NCI-H187 treated with DMSO at 0.1 percent for 48 hours (cell line): ENCODE data around the gene RASGRF1.

Experiments
- DNase-seq: peaks from one replicate; lab custom pipeline; 2025; lab: John Stamatoyannopoulos, UW

RASGRF1 gene

DNA sequence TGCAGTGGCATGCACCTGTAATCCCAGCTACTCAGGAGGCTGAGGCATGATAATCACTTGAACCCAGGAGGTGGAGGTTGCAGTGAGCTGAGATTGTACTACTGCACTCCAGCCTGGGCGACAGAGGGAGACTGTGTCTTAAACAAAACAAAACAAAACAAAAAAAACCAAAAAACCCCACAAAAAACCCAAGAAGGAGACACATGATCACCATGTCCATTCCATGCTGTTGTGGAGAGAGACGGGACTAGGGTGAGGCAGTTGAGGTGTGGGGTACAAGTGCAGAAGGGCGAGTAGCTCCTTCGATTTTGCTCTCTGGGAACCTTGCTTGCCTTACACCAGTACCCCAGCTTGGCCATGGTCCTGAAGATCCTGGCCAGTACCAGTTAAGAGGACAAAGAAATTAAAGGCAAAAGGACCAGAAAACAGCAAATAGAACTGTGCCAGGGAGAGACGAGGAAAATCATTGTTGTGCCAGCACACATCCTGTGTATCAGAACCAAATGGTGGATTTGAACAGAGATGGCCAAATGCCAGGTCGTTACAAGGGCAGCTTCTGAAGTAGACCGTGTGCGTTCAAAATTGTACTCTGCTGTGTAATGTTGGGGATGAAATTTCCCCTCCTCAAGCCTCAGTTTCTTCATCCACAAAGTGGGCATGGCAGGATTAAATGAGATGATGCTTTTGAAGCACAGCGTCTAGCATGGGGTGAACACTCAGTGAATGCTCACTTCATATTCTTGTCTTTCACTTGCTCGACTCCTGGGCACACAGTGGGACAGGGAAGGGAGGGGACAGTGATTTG is 102.8 kb downstream of the RASGRF1 start:
- no peak for DNase-seq

DNA sequence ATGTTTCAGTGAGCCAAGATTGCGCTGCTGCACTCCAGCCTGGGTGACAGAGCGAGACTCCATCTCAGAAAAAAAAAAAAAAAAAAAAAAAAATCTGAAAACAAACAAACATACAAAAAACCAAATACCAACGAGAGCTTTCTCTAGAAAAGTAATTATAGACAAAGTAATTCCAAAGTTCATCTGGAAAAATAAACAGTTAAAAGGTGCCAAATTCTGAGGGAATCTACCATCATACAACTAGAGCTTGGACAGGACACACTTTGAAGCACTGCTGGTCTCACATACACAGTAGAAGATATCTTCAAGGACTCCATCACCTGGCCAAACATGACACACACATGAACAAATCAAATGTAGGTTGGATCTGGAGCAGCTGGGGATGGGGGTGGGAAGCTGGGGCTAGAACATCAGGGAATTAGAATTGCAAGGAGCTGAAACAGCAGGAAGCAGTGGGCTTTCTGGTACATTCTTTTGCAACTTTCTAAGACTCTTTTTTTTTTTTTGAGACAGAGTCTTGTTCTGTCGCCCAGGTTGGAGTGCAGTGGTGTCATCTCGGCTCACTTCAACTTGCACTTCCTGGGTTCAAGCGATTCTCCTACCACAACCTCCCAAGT is 104.6 kb downstream of the RASGRF1 start:
- DNase-seq: no peak

DNA sequence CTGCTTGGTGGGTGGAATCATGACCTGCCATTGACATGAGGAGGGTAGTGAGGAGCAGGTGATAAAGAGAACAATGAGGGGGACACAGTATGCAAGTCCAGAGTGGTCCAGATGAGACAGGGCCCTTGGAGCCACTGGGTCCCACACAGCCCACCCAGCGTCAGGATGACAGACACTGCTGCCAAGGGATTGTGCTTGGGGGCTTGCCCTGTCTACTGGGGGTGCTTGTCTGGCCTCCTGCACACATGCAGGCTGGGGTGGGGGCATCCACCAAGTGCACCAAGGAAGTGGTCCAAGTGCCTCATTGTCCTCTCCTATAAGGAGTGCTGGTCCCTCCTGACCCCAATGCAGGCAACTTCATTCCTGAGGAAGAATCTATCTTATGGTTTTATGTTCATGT is 106.5 kb downstream of the RASGRF1 start:
- DNase-seq: no peak

DNA sequence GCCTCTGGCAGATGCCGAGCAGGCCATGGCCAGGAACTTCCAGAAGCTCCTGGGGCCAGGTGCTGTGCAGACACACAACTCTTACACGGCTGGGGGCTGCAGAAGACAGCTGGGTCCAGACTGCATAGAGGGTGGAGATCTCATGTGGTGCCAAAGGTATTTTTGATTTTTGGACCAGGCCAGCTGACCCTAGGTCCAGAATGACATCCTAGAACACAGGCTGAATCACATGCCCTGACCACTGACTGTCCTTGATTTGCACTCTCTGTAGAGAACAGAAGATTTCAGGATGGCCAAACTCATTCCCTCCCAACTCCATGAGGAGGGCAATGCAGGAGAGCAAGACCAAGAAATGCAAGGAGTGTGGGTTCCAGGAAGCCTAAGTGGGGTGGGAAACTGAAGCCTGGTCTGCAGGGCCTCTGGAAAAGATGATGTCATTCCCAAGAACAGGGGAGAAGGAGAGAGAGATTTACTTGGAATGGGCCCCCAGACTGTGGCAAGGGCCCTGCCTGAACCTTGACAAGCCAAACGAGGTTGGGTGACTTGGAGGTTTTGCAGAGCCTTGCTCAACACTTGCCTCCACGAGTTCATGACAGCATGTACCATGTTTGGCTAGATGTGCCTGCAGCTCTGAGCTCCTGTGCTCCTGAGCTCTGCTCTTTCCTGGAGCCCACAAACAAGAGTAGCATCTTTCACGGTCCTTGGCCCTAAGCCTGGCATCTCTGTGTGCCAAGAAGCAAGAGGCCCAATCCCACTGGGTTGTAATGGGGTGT is 107.2 kb downstream of the RASGRF1 start:
- no peak for DNase-seq

DNA sequence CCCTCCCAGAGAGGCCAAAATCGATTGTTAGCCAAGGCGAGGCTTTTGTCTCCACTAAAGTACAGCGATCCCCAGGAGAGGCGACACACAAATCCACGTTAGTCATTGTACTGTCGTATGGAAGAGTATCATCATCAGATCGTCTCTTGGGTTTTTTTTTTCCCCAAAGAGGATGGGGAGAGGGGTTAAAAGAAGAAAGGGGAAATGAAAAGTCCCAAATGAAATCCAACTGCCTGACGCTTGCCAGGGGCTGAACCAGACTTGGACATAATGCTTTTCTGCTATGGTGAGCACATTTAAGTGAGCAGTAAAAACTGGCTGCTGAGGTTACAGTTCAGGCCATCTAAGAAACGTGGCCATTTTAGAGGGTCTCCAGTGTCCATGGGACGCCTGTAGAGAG is 107.8 kb downstream of the RASGRF1 start:
- DNase-seq: no peak

DNA sequence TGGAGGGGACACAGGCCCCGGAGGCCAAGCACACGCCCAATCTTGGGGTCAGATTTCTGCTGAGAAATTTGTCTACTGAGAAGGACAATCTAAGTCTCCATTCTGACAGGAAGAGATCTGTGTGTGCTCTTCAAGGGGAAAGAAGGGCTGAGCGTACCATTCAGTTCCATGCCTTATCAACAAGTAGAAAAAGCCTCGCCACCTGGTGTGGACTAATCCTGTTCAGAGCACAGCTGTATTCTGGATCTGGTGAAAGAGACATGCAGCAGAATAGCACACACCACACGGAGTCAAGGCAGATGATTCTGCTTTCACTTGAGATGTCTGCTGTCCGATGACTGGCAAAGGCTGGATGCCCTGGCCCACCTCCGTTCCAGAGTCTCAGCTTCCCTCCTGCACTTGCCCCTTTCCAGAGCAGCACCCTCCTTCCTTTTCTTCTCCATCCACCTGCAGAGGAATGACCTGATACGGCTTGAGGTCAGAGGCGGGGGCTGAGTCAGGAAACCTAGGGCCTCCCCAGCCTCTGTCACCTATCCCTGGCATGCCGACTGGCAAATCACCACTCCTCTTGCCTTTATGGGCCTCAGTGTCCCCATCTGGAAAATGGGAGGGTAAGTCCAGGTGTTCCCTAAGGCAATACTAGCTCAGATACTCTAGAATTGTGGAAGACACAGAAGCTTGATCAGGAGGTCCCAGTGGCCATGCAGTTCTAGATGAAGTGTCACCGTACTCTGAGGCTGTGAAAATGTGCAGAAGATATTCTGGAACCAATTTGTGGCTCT is 108.9 kb downstream of the RASGRF1 start:
- no peak for DNase-seq

DNA sequence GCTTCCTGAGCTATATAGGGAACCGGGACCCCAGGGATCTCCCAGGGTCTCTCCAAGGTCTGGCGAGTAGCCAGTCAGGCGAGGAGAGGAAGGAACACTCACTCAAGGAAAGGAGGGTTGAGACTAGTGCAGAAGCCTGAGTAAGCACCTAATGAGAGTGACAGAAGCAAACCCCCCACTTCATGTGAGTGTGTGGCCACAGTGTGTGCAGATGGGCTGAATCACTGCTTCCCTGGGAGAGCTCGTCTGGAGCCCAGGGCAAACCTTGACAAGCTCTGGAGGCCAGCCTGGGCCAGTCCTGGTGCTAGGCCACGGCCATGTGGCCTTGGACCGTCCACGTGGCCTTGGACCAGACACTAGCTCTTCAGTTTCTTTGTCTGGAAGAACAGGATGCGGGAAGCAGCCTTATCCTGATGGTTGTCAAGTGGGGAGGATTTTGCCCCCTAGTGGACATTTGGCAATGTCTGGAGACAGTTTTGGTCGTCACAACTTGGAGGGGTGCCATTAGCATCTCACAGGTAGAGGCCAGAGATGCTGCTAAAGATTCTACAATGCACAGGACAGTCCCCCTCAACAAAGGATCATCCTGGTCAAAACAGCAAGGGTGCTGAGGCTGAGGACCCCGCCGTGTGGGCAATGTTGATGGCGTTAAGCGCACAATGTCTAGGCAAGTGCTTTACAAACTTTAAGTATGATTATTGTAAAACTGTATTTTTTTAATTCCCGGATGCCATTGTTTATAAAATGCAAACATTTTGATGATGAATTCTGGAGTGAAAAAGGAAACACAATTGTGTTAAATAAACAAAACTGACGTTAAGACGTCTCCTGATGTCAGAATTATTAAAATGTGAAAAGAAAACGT is 110.9 kb downstream of the RASGRF1 start:
- DNase-seq: peak; percentile 8

DNA sequence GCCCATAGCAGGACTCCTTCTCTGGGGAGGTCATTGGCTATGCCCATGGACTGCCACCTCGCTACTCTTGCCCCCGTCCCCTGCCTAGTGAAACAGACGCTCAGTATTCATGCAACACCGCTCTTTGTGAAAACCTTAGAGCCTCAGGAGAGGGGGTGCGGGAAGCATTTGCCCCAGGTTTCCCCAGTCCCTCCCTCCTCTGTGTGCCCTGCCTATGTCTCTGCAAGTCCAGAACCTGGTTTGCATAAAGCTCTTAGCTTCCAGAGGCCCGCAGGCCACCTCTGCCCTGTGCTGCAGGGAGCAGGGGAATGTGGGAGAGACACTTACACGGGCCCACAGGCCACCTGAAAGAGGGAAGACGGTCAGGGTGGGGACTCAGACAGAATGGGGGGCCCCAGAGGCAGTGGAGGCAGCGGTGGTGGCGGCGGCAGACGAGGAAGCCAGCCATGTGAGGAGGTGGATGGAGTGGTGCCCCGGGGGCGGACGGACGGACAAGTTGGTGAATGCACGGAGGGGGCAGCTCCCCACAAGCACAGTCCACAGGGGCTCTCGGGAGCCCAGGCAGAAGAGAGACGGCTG is 111.9 kb downstream of the RASGRF1 start:
- no peak for DNase-seq

DNA sequence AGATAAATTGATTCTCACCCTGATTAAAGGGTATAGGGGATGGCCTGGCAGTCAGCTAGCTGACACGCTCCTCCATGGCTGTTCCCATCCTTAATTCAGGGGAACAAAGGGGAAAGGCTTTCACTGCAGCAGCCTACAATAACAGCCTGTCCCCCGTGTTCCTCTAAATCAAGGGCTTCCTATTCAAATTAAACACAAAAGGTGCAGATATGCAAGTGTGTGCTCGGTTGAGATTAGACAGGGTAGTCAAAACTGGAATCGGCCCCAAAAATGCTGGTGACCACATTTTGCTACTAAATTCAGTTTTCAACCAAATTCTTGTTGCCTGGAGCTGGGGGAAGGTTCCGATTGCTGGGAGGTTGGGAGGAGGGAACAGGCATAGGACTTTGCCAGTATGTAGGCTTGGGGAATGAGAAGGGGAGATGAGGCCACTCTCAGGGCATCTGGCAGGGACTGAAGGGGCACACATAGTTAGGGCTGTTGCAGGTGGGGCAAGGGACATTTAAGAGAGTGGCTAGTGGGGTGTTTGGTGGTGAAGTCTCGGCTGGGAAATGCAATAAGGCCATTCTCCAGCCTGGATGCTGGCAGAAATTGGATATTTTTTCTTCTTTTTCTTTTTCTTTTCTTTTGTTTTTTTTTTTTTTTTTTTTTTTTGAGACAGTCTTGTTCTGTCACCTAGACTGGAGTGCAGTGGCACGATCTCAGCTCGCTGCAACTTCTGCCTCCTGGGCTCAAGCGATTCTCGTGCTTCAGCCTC is 112.8 kb downstream of the RASGRF1 start:
- DNase-seq: no peak

DNA sequence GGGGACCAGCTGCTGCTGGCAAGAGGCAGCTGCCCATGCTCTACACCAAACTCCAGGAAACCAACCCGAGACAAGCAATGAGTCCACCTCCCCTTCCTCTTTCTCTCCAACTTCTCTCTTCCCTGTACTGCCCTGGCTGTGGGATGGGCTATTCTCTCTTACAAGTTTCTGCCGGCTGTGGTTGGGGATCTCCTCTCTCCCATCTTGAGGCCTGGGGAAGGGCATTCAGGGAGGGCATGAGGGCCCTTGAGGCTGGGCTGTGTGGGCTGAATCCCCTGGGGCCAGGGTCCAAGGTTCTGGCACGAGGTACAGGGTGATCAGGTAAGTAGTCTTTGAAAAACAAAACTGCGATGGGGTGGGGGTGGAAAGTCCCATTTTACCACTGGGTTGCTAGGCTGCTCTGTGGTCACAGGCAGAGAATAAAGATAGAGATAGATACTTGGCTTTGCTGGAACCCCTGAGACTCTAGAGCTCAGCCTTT is 113.4 kb downstream of the RASGRF1 start:
- DNase-seq: no peak

DNA sequence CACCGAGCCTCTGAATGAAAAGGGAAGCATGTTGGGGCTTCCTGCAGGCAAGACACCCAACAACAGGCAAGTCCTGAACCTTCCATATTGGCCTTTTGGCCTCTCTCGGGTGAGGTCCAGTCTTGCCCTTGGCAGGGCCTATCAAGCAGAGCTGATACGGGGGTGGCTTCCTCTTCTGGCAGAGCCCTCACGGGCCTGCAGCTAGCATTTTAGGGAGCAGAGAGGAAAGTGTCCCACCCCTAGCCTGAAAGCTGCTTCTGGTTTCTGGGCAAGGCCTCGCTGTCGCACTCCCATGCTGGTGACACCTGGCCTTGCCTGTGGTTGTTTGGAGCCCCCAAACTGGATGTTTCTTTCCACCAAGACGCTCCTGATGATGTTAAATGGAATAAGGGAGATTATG is 113.9 kb downstream of the RASGRF1 start:
- DNase-seq: no peak

DNA sequence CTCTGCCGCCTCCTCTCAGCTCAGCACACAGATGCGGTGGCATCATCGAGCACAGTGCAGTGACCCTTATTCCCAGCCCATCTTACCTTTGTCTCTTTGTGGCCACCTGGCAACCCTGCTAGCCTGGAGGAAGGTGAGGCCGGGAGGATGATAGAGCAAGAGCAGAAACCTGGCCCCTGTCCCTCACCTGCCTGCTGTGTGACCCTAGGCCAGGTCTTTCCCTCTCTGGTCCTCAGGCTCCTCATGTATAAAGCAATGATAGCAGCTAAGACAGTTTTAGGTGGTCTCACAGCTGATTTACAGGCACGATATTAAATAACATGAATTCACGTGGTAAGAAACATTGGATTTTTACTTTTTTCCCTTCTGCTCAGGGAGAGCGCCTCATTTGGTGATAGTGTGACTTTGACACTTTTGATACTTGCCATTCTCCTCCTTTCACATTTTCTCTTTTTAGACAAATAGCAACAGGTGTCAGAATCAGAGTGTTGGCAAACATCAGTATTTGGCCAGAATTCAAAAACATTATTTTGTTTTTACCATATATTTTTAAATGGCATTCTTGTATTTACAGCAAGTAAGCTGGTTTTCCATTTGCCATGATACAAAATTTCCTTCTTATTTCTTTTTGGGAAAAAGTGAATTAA is 116.2 kb downstream of the RASGRF1 start:
- DNase-seq: no peak

DNA sequence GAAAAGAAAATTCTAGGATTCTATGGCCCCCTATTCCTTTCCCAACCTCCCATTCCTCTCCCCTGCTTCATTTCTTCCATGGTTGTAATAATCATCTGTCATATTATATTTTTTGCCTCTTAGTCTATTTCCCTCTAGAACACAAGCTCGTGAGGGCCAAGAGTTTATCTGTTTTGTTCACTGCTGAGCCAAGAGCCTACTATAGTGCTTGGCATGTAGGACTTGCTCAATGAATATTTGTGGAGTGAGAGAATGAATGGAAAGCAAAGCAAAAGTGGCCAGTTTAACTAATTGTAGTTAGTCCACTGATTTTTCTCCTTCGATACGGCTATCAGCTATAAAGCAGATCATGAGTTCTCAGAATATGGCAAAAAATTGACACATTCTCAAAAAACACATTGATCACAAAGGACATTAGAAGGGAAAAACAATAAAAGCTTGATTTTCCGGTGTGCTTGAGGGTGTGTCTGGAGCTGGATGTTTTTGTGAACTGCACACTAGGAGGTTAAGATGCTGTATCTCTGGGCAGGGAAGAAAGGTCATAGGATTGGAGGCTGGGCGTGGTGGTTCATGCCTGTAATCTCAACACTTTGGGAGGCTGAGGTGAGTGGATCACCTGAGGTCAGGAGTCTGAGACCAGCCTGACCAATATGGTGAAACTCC is 120.8 kb downstream of the RASGRF1 start:
- no peak for DNase-seq

DNA sequence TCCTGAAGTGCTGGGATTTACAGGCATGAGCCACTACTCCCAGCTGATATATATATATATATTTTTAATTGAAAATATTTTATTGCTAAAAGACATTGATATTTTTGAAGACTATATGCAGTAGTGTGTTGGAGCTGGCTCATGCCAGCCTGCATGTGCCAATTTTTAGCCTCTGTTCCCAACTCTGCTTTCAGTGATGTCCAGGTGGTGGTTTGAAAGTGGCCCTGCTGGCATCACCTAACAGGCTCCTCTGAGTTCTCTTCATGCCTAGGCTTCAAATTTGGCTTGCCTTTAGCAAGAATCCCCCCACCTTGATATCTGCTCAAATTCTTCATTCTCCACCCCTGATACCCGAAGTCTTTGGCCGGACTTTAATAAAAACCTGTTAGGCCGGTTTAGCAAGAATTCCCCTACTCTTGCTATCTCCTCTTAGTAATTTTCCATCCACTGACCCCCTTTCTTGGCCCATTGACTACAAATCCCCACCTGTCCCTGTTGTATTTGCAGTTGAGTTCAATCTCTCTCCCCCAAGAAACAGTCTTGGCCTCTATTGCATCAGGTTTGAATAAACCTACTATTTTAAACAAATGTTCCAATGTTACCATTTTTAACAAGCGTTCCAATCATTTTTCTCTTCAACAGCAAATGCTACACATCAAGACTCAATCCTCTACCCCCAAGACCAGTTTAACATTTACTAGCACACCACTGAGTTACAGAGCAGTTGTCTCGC is 121.9 kb downstream of the RASGRF1 start:
- no peak for DNase-seq

DNA sequence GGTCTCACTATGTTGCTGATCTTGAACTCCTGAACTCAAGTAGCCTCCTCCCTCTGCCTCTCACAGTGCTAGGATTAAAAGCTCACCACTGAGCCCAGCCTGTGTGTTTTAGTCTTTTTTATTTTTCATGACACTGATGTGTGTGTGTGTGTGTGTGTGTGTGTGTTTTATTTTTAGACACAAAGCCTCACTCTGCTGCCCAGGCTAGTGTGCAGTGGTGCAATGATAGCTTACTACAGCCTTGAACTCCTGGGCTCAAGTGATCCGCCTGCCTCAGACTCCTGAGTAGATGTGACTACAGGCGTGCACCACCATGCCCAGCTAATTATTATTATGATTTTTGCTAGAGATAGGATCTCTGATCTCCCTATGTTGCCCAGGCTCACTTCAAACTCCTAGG is 122.5 kb downstream of the RASGRF1 start:
- DNase-seq: no peak

DNA sequence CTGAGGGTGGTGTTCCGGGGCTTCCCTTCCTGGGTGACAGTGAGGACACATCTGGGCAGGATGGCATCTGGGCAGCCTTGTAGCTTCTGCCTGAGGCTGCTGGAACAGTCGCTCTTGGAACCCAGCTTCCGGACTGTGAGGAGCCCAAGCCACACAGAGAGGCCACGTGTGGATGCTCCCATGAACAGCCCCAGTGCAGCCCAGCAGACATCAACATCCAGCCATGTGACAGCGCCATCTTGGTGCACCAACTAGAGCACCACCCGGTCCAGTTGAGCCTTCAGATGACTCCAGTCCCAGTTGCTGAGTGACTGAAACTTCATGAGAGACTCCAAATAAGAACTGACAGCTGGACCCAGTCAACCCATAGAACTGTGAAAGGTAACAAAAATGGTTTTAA is 130.3 kb downstream of the RASGRF1 start:
- no peak for DNase-seq

DNA sequence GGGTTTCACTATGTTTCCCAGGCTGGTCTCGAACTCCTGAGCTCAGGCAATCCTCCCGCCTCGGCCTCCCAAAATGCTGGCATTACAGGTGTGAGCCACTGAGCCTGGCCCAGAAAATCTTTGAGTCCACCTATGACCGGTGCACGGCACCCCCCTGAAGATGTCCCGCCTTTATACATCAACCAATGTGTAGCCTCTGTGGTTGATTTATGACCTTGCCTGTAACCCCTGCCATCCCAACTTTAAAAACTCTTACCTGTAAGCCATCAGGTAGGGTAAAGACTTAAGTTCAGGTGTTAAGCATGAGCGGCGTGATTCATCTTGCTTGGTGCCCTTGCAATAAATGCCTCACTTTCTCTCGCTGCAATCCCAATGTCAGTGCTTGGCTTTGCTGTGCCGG is 131.2 kb downstream of the RASGRF1 start:
- no peak for DNase-seq

DNA sequence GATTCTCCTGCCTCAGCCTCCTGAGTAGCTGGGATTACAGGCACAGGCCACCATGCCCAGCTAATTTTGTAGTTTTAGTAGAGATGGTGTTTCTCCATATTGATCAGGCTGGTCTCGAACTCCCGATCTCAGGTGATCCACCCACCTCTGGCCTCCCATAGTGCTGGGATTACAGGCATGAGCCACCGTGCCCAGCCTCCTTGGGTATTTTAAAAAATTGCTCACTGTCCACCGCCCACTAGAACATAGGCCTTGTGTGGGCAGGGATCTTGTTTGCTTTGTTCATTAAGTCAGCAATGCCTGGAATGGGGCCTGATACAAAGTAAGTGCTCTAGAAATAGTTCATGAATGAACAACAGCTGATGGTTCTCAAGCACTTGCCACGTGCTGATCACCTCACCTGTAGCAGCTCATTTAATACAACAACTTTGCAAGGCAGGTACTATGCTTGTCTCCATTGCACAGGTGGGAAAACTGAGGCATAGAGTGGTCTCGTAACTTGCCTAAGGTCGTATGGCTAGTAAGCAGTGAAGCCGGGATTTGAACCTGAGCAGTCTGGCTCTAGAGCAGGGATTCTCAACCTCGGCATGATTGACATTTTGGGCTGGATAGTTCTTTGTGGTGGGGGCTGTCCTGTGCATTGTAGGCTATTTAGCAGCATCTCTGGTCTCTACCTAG is 133.0 kb downstream of the RASGRF1 start:
- no peak for DNase-seq
